Parathyroid adenoma (tissue), 2 donors: ENCODE data around the gene SGMS2.

Experiments
- H2AFZ ChIP-seq: fragments of 300-600 bp; sonication (generic); one replicate; pipeline ENCODE4 v1.7.0; 2017; ENCODE audit warnings: antibody characterized with exemption, mild to moderate bottlenecking
- H3K27ac ChIP-seq: fragments of 300-600 bp; sonication (generic); one replicate; pipeline ENCODE4 v1.7.0; 2017
- H3K27me3 ChIP-seq: fragments of 300-600 bp; sonication (generic); one replicate; pipeline ENCODE4 v1.7.0; 2017; ENCODE audit warnings: low read length; ENCODE audit not compliant: control insufficient read depth, insufficient read depth
- H3K36me3 ChIP-seq: fragments of 300-600 bp; sonication (generic); one replicate; pipeline ENCODE4 v1.7.0; 2017; ENCODE audit warnings: low read length; ENCODE audit not compliant: control insufficient read depth, insufficient read depth
- H3K4me1 ChIP-seq: fragments of 300-600 bp; sonication (generic); one replicate; pipeline ENCODE4 v1.7.0; 2017; ENCODE audit warnings: control low read depth
- H3K4me2 ChIP-seq: fragments of 300-600 bp; sonication (generic); one replicate; pipeline ENCODE4 v1.7.0; 2017; ENCODE audit warnings: low read length
- H3K4me3 ChIP-seq: fragments of 300-600 bp; sonication (generic); one replicate; pipeline ENCODE4 v1.7.0; 2017; ENCODE audit warnings: low read depth, low read length
- H3K79me2 ChIP-seq: fragments of 300-600 bp; sonication (generic); one replicate; pipeline ENCODE4 v1.7.0; 2017; ENCODE audit warnings: control low read depth
- H3K9ac ChIP-seq: fragments of 300-600 bp; sonication (generic); one replicate; pipeline ENCODE4 v1.7.0; 2017; ENCODE audit warnings: mild to moderate bottlenecking
- H3K9me3 ChIP-seq: fragments of 300-600 bp; sonication (generic); one replicate; pipeline ENCODE4 v1.7.0; 2017; ENCODE audit warnings: low read length; ENCODE audit not compliant: control insufficient read depth
- TF ChIP-seq, protein P1 (sequence below): fragments of 300-600 bp; sonication (generic); IDR thresholded peaks from one replicate; pipeline ENCODE4 v1.7.0; 2017; ENCODE audit warnings: antibody characterized with exemption, mild to moderate bottlenecking
- donor health status: primary hyperparathyroidism.

The SGMS2 gene

DNA sequence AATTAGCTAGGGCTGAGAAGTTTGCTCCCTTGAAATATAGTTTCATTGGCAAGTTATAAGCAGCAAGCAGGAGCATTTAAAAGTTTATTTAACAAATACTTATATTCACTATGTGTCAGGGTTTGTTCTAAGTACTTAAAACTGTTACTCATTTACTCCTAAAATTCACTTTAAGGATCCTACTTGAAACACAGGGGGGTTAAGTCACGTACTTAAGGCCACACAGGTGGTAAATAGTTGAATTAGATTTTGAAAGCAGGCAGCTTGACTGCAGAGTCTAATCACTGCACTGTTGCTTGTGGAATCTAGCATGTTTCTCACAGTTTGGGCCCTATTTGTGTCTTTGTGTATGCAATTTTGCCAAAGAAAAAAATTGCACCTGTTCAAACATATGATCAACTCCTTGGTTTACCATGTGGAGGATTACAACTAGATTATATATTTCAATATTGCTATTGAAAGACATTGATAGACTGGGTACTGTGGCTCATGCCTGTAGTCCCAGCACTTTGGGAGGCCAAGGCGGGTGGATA, 7.6 kb downstream of the SGMS2 start:
- no peak overlapping the region for H3K27ac ChIP-seq
- no peaks in the 10 kb centered on the region for H3K4me1 ChIP-seq
- peaks cover 2% of the 10 kb centered on the region for H3K79me2 ChIP-seq
- H3K36me3 ChIP-seq, result no peaks in the 10 kb centered on the region
- TF ChIP-seq, protein P1, sequence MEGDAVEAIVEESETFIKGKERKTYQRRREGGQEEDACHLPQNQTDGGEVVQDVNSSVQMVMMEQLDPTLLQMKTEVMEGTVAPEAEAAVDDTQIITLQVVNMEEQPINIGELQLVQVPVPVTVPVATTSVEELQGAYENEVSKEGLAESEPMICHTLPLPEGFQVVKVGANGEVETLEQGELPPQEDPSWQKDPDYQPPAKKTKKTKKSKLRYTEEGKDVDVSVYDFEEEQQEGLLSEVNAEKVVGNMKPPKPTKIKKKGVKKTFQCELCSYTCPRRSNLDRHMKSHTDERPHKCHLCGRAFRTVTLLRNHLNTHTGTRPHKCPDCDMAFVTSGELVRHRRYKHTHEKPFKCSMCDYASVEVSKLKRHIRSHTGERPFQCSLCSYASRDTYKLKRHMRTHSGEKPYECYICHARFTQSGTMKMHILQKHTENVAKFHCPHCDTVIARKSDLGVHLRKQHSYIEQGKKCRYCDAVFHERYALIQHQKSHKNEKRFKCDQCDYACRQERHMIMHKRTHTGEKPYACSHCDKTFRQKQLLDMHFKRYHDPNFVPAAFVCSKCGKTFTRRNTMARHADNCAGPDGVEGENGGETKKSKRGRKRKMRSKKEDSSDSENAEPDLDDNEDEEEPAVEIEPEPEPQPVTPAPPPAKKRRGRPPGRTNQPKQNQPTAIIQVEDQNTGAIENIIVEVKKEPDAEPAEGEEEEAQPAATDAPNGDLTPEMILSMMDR, result no peak
- no peaks in the 10 kb centered on the region for H3K27me3 ChIP-seq
- no peak overlapping the region for H2AFZ ChIP-seq
- H3K9me3 ChIP-seq, result no peaks in the 10 kb centered on the region
- H3K9ac ChIP-seq, result no peak overlapping the region
- H3K4me2 ChIP-seq, result no peak overlapping the region
- no peak overlapping the region for H3K4me3 ChIP-seq

- no peaks in the 10 kb centered on the region for H3K36me3 ChIP-seq
- H3K27ac ChIP-seq, result no peak overlapping the region
- no peaks in the 10 kb centered on the region for H3K4me1 ChIP-seq
- no peak overlapping the region for H3K4me2 ChIP-seq
- H2AFZ ChIP-seq, result no peak overlapping the region
- H3K79me2 ChIP-seq, result peaks cover 2% of the 10 kb centered on the region
- H3K9me3 ChIP-seq, result no peaks in the 10 kb centered on the region
- no peak overlapping the region for H3K9ac ChIP-seq
- H3K4me3 ChIP-seq, result no peak overlapping the region
- H3K27me3 ChIP-seq, result no peaks in the 10 kb centered on the region
- TF ChIP-seq, protein P1, result no peak
Measured at GRCh38 chr4:107834241-107834794, 9.6 kb downstream of the SGMS2 start.

GRCh38 chr4:107835406-107835805, 10.7 kb downstream of the SGMS2 start:
- Histone ChIP-seq H3K27ac (no peak overlapping the region), H3K36me3 (no peaks in the 10 kb centered on the region)

GRCh38 chr4:107837317-107837716, 12.6 kb downstream of the SGMS2 start:
- no peak overlapping the region for H3K9ac ChIP-seq
- no peaks in the 10 kb centered on the region for H3K4me1 ChIP-seq
- no peak overlapping the region for H2AFZ ChIP-seq
- H3K4me3 ChIP-seq, result no peak overlapping the region
- no peaks in the 10 kb centered on the region for H3K27me3 ChIP-seq
- H3K9me3 ChIP-seq, result no peaks in the 10 kb centered on the region
- TF ChIP-seq, protein P1, result no peak
- no peak overlapping the region for H3K4me2 ChIP-seq
- no peak overlapping the region for H3K27ac ChIP-seq
- H3K36me3 ChIP-seq, result no peaks in the 10 kb centered on the region
- H3K79me2 ChIP-seq, result no peaks in the 10 kb centered on the region

More at GRCh38 chr4:107835406-107835805, 10.7 kb downstream of the SGMS2 start:
- H3K79me2 ChIP-seq, result no peaks in the 10 kb centered on the region
- no peaks in the 10 kb centered on the region for H3K27me3 ChIP-seq
- H3K4me2 ChIP-seq, result no peak overlapping the region
- H3K4me1 ChIP-seq, result no peaks in the 10 kb centered on the region
- H3K9me3 ChIP-seq, result no peaks in the 10 kb centered on the region
- H3K9ac ChIP-seq, result no peak overlapping the region
- H3K4me3 ChIP-seq, result no peak overlapping the region
- no peak overlapping the region for H2AFZ ChIP-seq
- TF ChIP-seq, protein P1, result no peak
